ENCODE results near the gene BAG5.

The BAG5 gene

DNA sequence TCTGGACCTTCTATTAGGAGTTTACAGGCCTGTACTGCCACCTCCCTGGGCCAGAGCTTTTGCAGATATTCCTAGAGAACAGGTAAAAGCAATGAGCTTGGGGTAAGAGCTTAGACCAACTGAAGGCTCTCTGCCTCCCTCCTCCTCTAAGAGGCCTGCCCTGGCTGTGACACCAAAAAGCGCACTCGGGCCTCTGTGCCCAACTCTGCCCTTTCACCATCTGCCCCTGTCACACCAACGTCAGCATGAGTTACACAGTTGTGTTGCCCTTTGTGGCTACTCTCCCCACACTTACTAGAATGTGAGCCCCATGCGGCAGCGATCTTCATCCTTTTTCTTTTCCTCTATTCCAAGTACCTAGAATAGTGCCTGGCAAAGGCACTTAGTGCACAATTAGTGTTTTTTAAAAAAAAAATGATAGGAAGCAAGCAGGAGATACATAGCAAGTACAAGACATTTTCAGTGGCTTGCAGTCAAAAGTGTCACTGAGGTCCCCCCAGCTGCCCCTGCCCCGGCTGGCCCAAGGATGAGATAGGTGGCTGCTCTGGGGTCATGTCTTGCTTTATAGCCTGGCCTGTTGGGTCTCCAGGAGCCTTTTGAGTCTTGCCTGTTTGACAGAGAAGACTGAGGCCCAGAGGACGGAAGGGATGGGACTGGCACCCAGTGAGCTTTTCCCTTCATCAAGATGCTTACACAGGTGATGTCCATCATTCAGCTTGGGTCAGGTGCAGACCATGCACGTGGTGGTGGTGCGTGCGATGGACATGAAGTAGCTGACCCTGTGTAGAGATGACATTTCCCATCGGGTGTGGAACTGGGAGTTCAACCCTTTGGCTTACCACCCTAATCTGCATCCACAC, 52.4 kb downstream of the BAG5 start:
- no peak for DNase-seq (ENCODE audit: low spot score)

DNA sequence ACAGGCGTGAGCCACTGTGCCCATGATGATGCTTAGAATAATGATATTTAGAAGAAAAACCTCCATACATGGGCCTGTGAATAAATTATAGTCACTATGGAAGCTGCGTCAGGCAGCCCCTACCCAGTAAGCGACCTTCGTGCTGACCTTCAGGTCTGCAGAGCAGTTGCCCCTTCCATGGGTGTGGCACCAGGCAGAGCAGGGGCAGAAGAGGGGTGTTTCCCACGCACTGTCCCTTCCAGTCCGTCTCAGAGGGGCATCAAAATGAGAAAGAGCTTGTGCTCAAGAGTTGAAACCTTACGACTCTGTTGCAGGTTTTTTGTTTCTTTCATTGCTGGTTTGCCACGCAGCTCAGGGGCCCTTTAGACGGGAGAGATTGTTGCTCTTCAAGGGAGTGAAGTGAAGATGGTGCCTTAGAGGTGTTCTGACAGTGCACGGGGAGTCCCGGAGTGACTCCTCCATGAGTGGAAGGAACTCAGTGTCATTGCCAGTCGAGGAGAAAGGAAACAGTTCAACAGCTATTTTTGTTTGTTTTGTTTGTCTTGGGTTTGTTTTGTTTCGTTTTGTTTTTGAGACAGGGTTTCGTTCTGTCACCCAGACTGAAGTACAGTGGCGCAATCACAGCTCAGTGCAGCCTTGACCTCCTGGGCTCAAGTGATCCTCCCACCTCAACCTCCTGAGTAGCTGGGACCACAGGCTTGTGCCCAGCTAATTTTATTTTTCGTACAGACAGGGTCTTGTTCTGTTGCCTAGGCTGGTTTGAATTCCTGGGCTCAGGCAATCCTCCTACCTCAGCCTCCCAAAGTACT, 53.7 kb downstream of the BAG5 start:
- DNase-seq (ENCODE audit: low spot score): no peak

DNA sequence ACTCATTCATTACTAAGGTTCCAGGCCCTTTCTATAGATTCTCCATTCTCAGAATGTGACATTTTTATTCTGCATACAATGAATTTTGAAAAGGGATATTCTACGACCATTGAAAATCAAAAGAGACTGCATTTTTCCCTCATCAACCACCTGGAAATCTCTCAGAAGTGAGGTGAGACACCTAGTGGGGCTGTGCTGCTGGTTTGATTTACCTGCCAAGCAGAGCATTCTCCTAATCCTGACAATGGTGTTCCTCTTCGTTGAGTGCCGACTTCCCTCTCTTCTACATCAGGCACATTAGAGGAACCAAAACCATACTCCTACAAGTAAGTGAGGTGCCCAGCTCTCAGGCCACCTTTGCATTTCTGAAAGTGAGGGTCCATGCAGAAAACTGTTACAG, 54.7 kb downstream of the BAG5 start:
- DNase-seq (ENCODE audit: low spot score): no peak

Data from iPS-NIHi11 (cell line).